H1 (cell line): ENCODE measurements around the gene RPS6KA5. TPM values are rescaled to one million over a fixed set of nuclear protein-coding genes. Genes with fewer than 3 reads are reported as not detected.

Experiments used
- CTCF ChIA-PET: fragments of 300-600 bp; sonication (Branson Sonifier 250); formaldehyde crosslinking; loops from one replicate; lab custom pipeline; 2021; ENCODE audit not compliant: partially characterized antibody; lab: Charles Lee
- POLR2A ChIA-PET: fragments of 300-600 bp; sonication (Branson Sonifier 250); formaldehyde crosslinking; loops from one replicate; lab custom pipeline; 2021; ENCODE audit warnings: inconsistent platforms; ENCODE audit not compliant: partially characterized antibody; lab: Charles Lee
- DNase-seq, 2 experiments: peaks; one replicate each; pipeline versions ENCODE4 v3.0.0 to v3.0.0-alpha.2; 2010 to 2022; ENCODE audit warnings: low spot score in 2 of 2, low read depth in 1 of 2, mixed read lengths in 1 of 2
- FAIRE-seq: peaks from 2 replicates; lab custom pipeline; 2011; peaks lifted over from hg19 to GRCh38; lab: Jason Lieb, UNC
- H2AFZ ChIP-seq: 2 replicates; pipeline ENCODE4 v1.8.1; 2012; ENCODE audit warnings: low read length, inconsistent platforms
- H2AK5ac ChIP-seq: 2 replicates; pipeline ENCODE4 v1.6.1; 2013; ENCODE audit warnings: low read depth, low read length
- H2BK120ac ChIP-seq: replicated peaks from 2 replicates; pipeline ENCODE3; 2013; ENCODE audit warnings: low read depth, low read length, inconsistent platforms
- H2BK12ac ChIP-seq: 2 replicates; pipeline ENCODE4 v1.6.1; 2013; ENCODE audit warnings: low read depth, low read length
- H2BK15ac ChIP-seq: 2 replicates; pipeline ENCODE4 v1.6.1; 2013; ENCODE audit warnings: low read length
- H2BK20ac ChIP-seq: 2 replicates; pipeline ENCODE4 v1.6.1; 2013; ENCODE audit warnings: low read length
- H2BK5ac ChIP-seq: 2 replicates; pipeline ENCODE4 v1.6.1; 2013; ENCODE audit warnings: low read depth, low read length
- H3K14ac ChIP-seq: 2 replicates; pipeline ENCODE4 v1.6.1; 2013; ENCODE audit warnings: inconsistent platforms; ENCODE audit not compliant: insufficient read length
- H3K18ac ChIP-seq: 2 replicates; pipeline ENCODE4 v1.6.1; 2013; ENCODE audit warnings: low read length; ENCODE audit errors: extremely low read depth
- H3K23ac ChIP-seq: 2 replicates; pipeline ENCODE4 v1.6.1; 2013; ENCODE audit warnings: inconsistent platforms; ENCODE audit not compliant: insufficient read length
- H3K23me2 ChIP-seq: 2 replicates; pipeline ENCODE4 v1.6.1; 2013; ENCODE audit warnings: low read depth, low read length
- H3K27ac ChIP-seq: 2 replicates; pipeline ENCODE4 v1.6.1; 2011; ENCODE audit warnings: low read depth, low read length, inconsistent platforms
- H3K27me3 ChIP-seq, 4 experiments: replicated peaks in 1 of 4; 1 replicate in 1 of 4; 2 replicates in 3 of 4; pipeline versions ENCODE4 v1.6.1 to v1.8.1; 2011 to 2013; ENCODE audit warnings: low read length in 3 of 4, mild to moderate bottlenecking in 3 of 4, inconsistent platforms in 2 of 4, mixed read lengths in 2 of 4, moderate library complexity in 1 of 4; ENCODE audit not compliant: control insufficient read depth in 3 of 4, insufficient read depth in 3 of 4; ENCODE audit errors: extremely low read depth in 1 of 4
- H3K36me3 ChIP-seq, 4 experiments: 2 replicates each; pipeline versions ENCODE4 v1.6.1 to v1.8.1; 2011 to 2013; ENCODE audit warnings: mild to moderate bottlenecking in 4 of 4, low read length in 3 of 4, moderate library complexity in 2 of 4, control low read depth in 1 of 4, inconsistent platforms in 1 of 4; ENCODE audit not compliant: insufficient read depth in 4 of 4, control insufficient read depth in 2 of 4
- H3K4ac ChIP-seq: replicated peaks from 2 replicates; pipeline ENCODE3; 2013; ENCODE audit warnings: low read length, low read depth, mixed read lengths, inconsistent platforms; ENCODE audit not compliant: insufficient read length
- H3K4me1 ChIP-seq, 4 experiments: replicated peaks in 1 of 4; 1 replicate in 1 of 4; 2 replicates in 3 of 4; pipeline versions ENCODE4 v1.6.1 to v1.8.1; 2011 to 2013; ENCODE audit warnings: low read length in 3 of 4, inconsistent platforms in 2 of 4, mixed read lengths in 1 of 4; ENCODE audit not compliant: insufficient read depth in 4 of 4, control insufficient read depth in 3 of 4
- H3K4me2 ChIP-seq, 2 experiments: 2 replicates each; pipeline versions ENCODE4 v1.6.1 to v1.8.1; 2011 to 2013; ENCODE audit warnings: low read depth in 2 of 2, low read length in 2 of 2, control low read depth in 1 of 2, inconsistent platforms in 1 of 2, mild to moderate bottlenecking in 1 of 2; ENCODE audit not compliant: insufficient read depth in 1 of 2
- H3K4me3 ChIP-seq, 4 experiments: fragments of 200-600, 300-600 bp in 1 of 4; sonication (generic), shearing (Covaris generic), sonication (Bioruptor Twin) in 1 of 4; 2 replicates each; pipeline versions ENCODE4 v1.5.1 to v1.8.1; 2011 to 2016; ENCODE audit warnings: low read length in 4 of 4, low read depth in 3 of 4, control low read depth in 2 of 4, inconsistent platforms in 2 of 4, mild to moderate bottlenecking in 2 of 4, mixed read lengths in 1 of 4, moderate library complexity in 1 of 4; ENCODE audit not compliant: insufficient read depth in 2 of 4; ENCODE audit errors: extremely low read depth in 1 of 4
- H3K56ac ChIP-seq: replicated peaks from 2 replicates; pipeline ENCODE3; 2013; ENCODE audit warnings: low read depth, mild to moderate bottlenecking, mixed read lengths, low read length, inconsistent platforms; ENCODE audit not compliant: insufficient read length
- H3K79me1 ChIP-seq: 2 replicates; pipeline ENCODE4 v1.6.1; 2013; ENCODE audit warnings: low read depth, low read length, control low read depth
- H3K79me2 ChIP-seq, 2 experiments: 2 replicates each; pipeline versions ENCODE4 v1.6.1 to v1.8.1; 2012 to 2013; ENCODE audit warnings: low read length in 2 of 2, mild to moderate bottlenecking in 2 of 2, inconsistent platforms in 1 of 2; ENCODE audit not compliant: insufficient read depth in 2 of 2, control insufficient read depth in 1 of 2
- H3K9ac ChIP-seq, 4 experiments: replicated peaks in 1 of 4; 1 replicate in 1 of 4; 2 replicates in 3 of 4; pipeline versions ENCODE4 v1.6.1 to v1.8.1; 2011 to 2013; ENCODE audit warnings: low read depth in 3 of 4, low read length in 3 of 4, control low read depth in 2 of 4, mild to moderate bottlenecking in 2 of 4, moderate library complexity in 2 of 4, inconsistent platforms in 1 of 4; ENCODE audit errors: extremely low read depth in 1 of 4
- H3K9me3 ChIP-seq, 2 experiments: 2 replicates each; pipeline versions ENCODE4 v1.6.1 to v1.8.1; 2012 to 2013; ENCODE audit warnings: mild to moderate bottlenecking in 2 of 2, moderate library complexity in 2 of 2, control low read depth in 1 of 2, inconsistent platforms in 1 of 2, low read depth in 1 of 2, low read length in 1 of 2, mixed read lengths in 1 of 2; ENCODE audit not compliant: insufficient read depth in 2 of 2
- H4K20me1 ChIP-seq, 2 experiments: replicated peaks in 1 of 2; 2 replicates each; pipeline versions ENCODE3 to v1.8.1; 2011 to 2013; ENCODE audit warnings: inconsistent platforms in 2 of 2, low read length in 2 of 2, mild to moderate bottlenecking in 1 of 2; ENCODE audit not compliant: insufficient read depth in 2 of 2, control insufficient read depth in 1 of 2
- H4K5ac ChIP-seq: 2 replicates; pipeline ENCODE4 v1.6.1; 2013; ENCODE audit warnings: low read length, low read depth, mixed read lengths, inconsistent platforms; ENCODE audit not compliant: insufficient read length
- H4K8ac ChIP-seq: 2 replicates; pipeline ENCODE4 v1.8.0; 2013; ENCODE audit warnings: mild to moderate bottlenecking, moderate library complexity, low read length, inconsistent platforms; ENCODE audit not compliant: insufficient read depth; ENCODE audit errors: extremely low read depth
- H4K91ac ChIP-seq: replicated peaks from 2 replicates; pipeline ENCODE3; 2013; ENCODE audit warnings: low read length, mixed read lengths, inconsistent platforms; ENCODE audit not compliant: insufficient read length
- HDAC6 ChIP-seq: IDR thresholded peaks from one replicate; pipeline ENCODE4 v1.7.1; 2012; ENCODE audit warnings: low read depth, mild to moderate bottlenecking, inconsistent platforms, low read length, moderate library complexity
- PHF8 ChIP-seq: fragments of 200-600 bp; sonication (generic); conservative IDR thresholded peaks from 2 replicates; pipeline ENCODE4 v1.7.1; 2012; ENCODE audit warnings: low read depth, mild to moderate bottlenecking, inconsistent platforms, low read length, moderate library complexity
- POU5F1 ChIP-seq: IDR thresholded peaks from 2 replicates; pipeline ENCODE4 v1.6.1; 2011; ENCODE audit warnings: low read depth, mild to moderate bottlenecking, low read length, moderate library complexity
- RAD21 ChIP-seq, 2 experiments: IDR thresholded peaks in 1 of 2; conservative IDR thresholded peaks in 1 of 2; 2 replicates each; pipeline ENCODE4 v1.6.1; 2011; ENCODE audit warnings: low read depth in 2 of 2, low read length in 2 of 2, improper control_type of control experiment in 1 of 2, inconsistent platforms in 1 of 2, mild to moderate bottlenecking in 1 of 2, moderate library complexity in 1 of 2
- SP4 ChIP-seq: IDR thresholded peaks from 2 replicates; pipeline ENCODE4 v1.6.1; 2012; ENCODE audit warnings: low read length, inconsistent platforms
- TCF12 ChIP-seq: IDR thresholded peaks from 2 replicates; pipeline ENCODE4 v1.6.1; 2011; ENCODE audit warnings: low read depth, mild to moderate bottlenecking, low read length
- TEAD4 ChIP-seq: IDR thresholded peaks from 2 replicates; pipeline ENCODE4 v1.6.1; 2012; ENCODE audit warnings: low read depth, low read length, inconsistent platforms, mixed read lengths
- polyA plus RNA-seq, 7 experiments: library from polyadenylated mRNA; depleted of rRNA in 3 of 7; stranded (reverse) in 5 of 7; unstranded in 2 of 7; fragments of >200 nt in 5 of 7; fragments of 200-250 nt in 2 of 7; gene quantifications; 1 replicate in 5 of 7; 2 replicates in 1 of 7; 4 replicates in 1 of 7; pipeline versions ENCODE4 v1.2.1 to v1.2.3, GENCODE V29; 2011 to 2013; ENCODE audit warnings: missing spikeins in 2 of 7, mixed read lengths in 2 of 7
- total RNA-seq: library from RNA; stranded (reverse); fragmentation: NEBNext Ultra II Directional; extraction: Animal tissue kit (Norgen Biotek cat#: 25700); gene quantifications from 2 replicates; pipeline ENCODE4 v1.2.1, GENCODE V29; 2021

RPS6KA5 gene
- total and polyA plus RNA-seq, 2 of the 8 experiments (the other 6 are each of a cell fraction or from before 2014, with no cell fraction given) = 0.85 to 3.1 TPM

- no peak overlapping the region for H3K14ac ChIP-seq
- H3K27ac ChIP-seq = no peak overlapping the region
- FAIRE-seq (no peak), DNase-seq (no peak)
- TF ChIP-seq SP4 (no peak), TCF12 (no peak), HDAC6 (no peak), TEAD4 (no peak), POU5F1 (no peak), RAD21 (IDR thresholded peaks at IDR 0.05 in 1 of 2, conservative IDR thresholded peaks at IDR 0.05 in 1 of 2; ENCODE audit: low read depth in 2 of 2, low read length in 2 of 2) (no peak), PHF8 (no peak)
- H3K36me3 ChIP-seq = no peaks in the 10 kb centered on the region
- no peak overlapping the region for H4K91ac ChIP-seq
- H4K20me1 ChIP-seq = no peaks in the 10 kb centered on the region
- H3K79me1 ChIP-seq = no peaks in the 10 kb centered on the region
- POLR2A ChIA-PET = no interaction called here
- no peak overlapping the region for H4K5ac ChIP-seq
- H2BK120ac ChIP-seq = no peak overlapping the region
- no peak overlapping the region for H3K23ac ChIP-seq
- no peak overlapping the region for H3K4me2 ChIP-seq
- H3K9ac ChIP-seq = no peak overlapping the region
- peaks cover 0 to 4% (median 0%) of the 10 kb centered on the region in 4 experiments; a peak in 1 of 7 replicates for H3K4me1 ChIP-seq
- H3K4me3 ChIP-seq = no peak overlapping the region
- no peak overlapping the region for H2BK5ac ChIP-seq
- no peak overlapping the region for H2AFZ ChIP-seq
- H3K18ac ChIP-seq = no peak overlapping the region
- H3K27me3 ChIP-seq = no peaks in the 10 kb centered on the region
- no peaks in the 10 kb centered on the region for H3K23me2 ChIP-seq
- H4K8ac ChIP-seq = no peak overlapping the region
- H2BK20ac ChIP-seq = no peak overlapping the region
- H2AK5ac ChIP-seq = no peak overlapping the region
- no peaks in the 10 kb centered on the region for H3K79me2 ChIP-seq
- H2BK15ac ChIP-seq = no peak overlapping the region
- CTCF ChIA-PET = interaction anchor here (0.6 to 1.1 kb wide), 4 partner anchors 111 to 1290 kb away, joined by 3 to 5 read pairs (median 4); no protein-coding TSS in a partner anchor
- H3K56ac ChIP-seq = no peak overlapping the region
- H3K4ac ChIP-seq = no peak overlapping the region
- no peak overlapping the region for H2BK12ac ChIP-seq
- no peaks in the 10 kb centered on the region for H3K9me3 ChIP-seq
Measured at GRCh38 chr14:91027561-91027960, 32.9 kb downstream of the RPS6KA5 start.
